Measurements from ENCODE around the gene GNRHR. TPM values are rescaled to one million over a fixed set of nuclear protein-coding genes. Genes with fewer than 3 reads are reported as not detected.

GNRHR gene
- total RNA-seq, 1 experiment from 2014 or later, result not detected

GRCh38 chr4:67697860-67698687 is 56.1 kb downstream of the GNRHR start:
- Mint-ChIP-seq H3K36me3 (ENCODE audit: insufficient read depth, unreplicated experiment) (peaks cover 36% of the 10 kb centered on the region), H3K27ac (ENCODE audit: unreplicated experiment) (peak overlapping the region; percentile 31), H3K4me3 (ENCODE audit: unreplicated experiment) (no peak overlapping the region), H3K4me1 (ENCODE audit: low read depth, unreplicated experiment) (peaks cover 12% of the 10 kb centered on the region), H3K9me3 (ENCODE audit: unreplicated experiment) (no peaks in the 10 kb centered on the region), H3K27me3 (ENCODE audit: insufficient read depth, unreplicated experiment) (no peaks in the 10 kb centered on the region)
- intact Hi-C loops (cut with micrococcal nuclease; ENCODE audit: unreplicated experiment), result no loop called here
- DNase-seq, result no peak
- Histone ChIP-seq H3K27me3 (replicated peaks; ENCODE audit: control insufficient read depth, insufficient read depth, low read length) (no peaks in the 10 kb centered on the region), H3K36me3 (ENCODE audit: control insufficient read depth, insufficient read depth, low read length) (no peaks in the 10 kb centered on the region), H3K9me3 (no peaks in the 10 kb centered on the region), H3K4me3 (ENCODE audit: low read depth, low read length) (no peak overlapping the region), H3K4me1 (0 out of 2 replicates have a peak, but pooled peaks cover 4% of the 10 kb centered on the region)
- ChIA-PET CTCF (no interaction called here), POLR2A (no interaction called here)
- no TSS peak for BruUV-seq (replicated peaks)
- no peak for TF ChIP-seq CTCF (IDR thresholded peaks at IDR 0.05; ENCODE audit: insufficient read depth in 1 of 2, low read depth in 1 of 2, low read length in 1 of 2, severe bottlenecking in 1 of 2, unreplicated experiment in 1 of 2)

DNA sequence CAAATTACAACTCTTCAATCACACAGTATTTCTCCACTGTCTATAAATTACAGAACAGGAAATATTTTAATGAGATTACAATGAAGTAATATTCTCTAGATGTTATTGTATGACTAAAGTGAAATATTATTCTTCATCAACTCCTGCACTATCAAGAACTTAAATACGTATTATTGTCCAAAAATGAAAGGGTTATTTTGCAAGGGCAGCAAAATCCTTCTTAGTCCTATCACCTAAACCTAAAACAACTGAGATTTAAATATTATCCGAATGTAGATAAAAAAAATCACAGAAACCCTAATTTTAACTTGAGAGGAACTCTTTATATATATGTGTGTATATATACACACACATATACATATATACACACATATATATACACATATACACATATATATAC is 58.1 kb downstream of the GNRHR start:
- Mint-ChIP-seq H3K36me3 (ENCODE audit: insufficient read depth, unreplicated experiment) (peaks cover 48% of the 10 kb centered on the region), H3K27ac (ENCODE audit: unreplicated experiment) (no peak overlapping the region), H3K27me3 (ENCODE audit: insufficient read depth, unreplicated experiment) (no peaks in the 10 kb centered on the region), H3K4me1 (ENCODE audit: low read depth, unreplicated experiment) (peaks cover 12% of the 10 kb centered on the region), H3K9me3 (ENCODE audit: unreplicated experiment) (no peaks in the 10 kb centered on the region), H3K4me3 (ENCODE audit: unreplicated experiment) (no peak overlapping the region)
- no peak for TF ChIP-seq CTCF (IDR thresholded peaks at IDR 0.05; ENCODE audit: insufficient read depth in 1 of 2, low read depth in 1 of 2, low read length in 1 of 2, severe bottlenecking in 1 of 2, unreplicated experiment in 1 of 2)
- BruUV-seq (replicated peaks), result no TSS peak
- no peaks in the 10 kb centered on the region for H3K27me3 ChIP-seq (replicated peaks; ENCODE audit: control insufficient read depth, insufficient read depth, low read length)
- POLR2A ChIA-PET, result no interaction called here
- no peak overlapping the region for H3K4me3 ChIP-seq (ENCODE audit: low read depth, low read length)
- H3K36me3 ChIP-seq (ENCODE audit: control insufficient read depth, insufficient read depth, low read length), result 0 out of 2 replicates have a peak, but pooled peaks cover 2% of the 10 kb centered on the region
- H3K4me1 ChIP-seq, result no peaks in the 10 kb centered on the region
- intact Hi-C loops (cut with micrococcal nuclease; ENCODE audit: unreplicated experiment), result no loop called here
- H3K9me3 ChIP-seq, result no peaks in the 10 kb centered on the region
- CTCF ChIA-PET, result no interaction called here
- no peak for DNase-seq

DNA sequence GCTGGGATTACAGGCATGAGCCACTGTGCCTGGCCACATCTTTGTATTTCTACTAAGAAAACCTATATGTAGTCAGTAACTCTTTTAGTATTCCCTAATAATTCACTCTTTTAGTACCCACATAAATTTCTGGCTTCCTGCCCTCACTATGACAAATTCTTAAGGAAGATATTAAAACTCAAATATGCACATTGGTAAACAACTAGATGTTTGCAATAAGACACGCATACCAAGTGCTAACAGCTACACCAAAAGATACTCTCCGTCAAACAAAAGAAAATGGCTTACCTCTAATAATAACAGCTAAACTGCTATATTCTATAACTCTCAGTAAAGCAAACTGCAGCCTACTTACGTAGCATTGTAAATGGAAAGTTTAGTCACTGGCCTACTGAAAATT is 59.5 kb downstream of the GNRHR start:
- Mint-ChIP-seq H3K9me3 (ENCODE audit: unreplicated experiment) (no peaks in the 10 kb centered on the region), H3K36me3 (ENCODE audit: insufficient read depth, unreplicated experiment) (peaks cover 49% of the 10 kb centered on the region), H3K4me1 (ENCODE audit: low read depth, unreplicated experiment) (peaks cover 15% of the 10 kb centered on the region), H3K27me3 (ENCODE audit: insufficient read depth, unreplicated experiment) (no peaks in the 10 kb centered on the region), H3K27ac (ENCODE audit: unreplicated experiment) (no peak overlapping the region), H3K4me3 (ENCODE audit: unreplicated experiment) (no peak overlapping the region)
- intact Hi-C loops (cut with micrococcal nuclease; ENCODE audit: unreplicated experiment), result no loop called here
- CTCF ChIA-PET, result no interaction called here
- POLR2A ChIA-PET, result no interaction called here
- no TSS peak for BruUV-seq (replicated peaks)
- H3K36me3 ChIP-seq (ENCODE audit: control insufficient read depth, insufficient read depth, low read length), result 0 out of 2 replicates have a peak, but pooled peaks cover 2% of the 10 kb centered on the region
- TF ChIP-seq CTCF (IDR thresholded peaks at IDR 0.05; ENCODE audit: insufficient read depth in 1 of 2, low read depth in 1 of 2, low read length in 1 of 2, severe bottlenecking in 1 of 2, unreplicated experiment in 1 of 2), result no peak
- no peaks in the 10 kb centered on the region for H3K4me1 ChIP-seq
- no peaks in the 10 kb centered on the region for H3K9me3 ChIP-seq
- DNase-seq, result no peak
- no peaks in the 10 kb centered on the region for H3K27me3 ChIP-seq (replicated peaks; ENCODE audit: control insufficient read depth, insufficient read depth, low read length)
- no peak overlapping the region for H3K4me3 ChIP-seq (ENCODE audit: low read depth, low read length)

Measured in Caco-2 (cell line).